Measurements from ENCODE around the gene PPP2R5A.

DNA sequence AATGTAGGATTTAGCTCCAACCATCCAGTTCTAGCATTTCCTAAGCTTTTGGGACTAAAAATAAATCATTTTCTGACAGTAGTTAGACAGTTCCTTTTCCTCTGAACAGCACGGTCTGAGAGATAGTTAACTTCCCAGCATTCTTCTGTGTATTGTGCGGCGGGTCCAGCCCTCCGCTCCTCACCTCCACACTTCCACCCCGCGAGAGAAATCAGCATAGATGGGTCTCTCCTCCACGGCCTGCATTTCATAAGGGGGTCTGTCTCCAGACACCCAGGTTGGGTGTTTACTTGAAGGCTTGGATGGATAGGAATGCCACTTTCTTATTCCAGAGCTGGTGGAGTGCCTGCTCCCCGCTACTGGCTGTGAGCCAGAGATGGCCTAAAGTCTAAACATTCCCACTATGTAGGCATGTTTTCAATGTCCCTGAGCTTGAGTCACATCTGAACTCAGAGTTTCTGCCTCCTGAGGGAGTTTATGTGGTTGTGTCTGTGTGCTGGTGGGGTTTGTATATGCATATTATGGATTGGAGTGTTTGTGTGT is 38.0 kb upstream of the PPP2R5A start:
- TF ChIP-seq, protein P1, sequence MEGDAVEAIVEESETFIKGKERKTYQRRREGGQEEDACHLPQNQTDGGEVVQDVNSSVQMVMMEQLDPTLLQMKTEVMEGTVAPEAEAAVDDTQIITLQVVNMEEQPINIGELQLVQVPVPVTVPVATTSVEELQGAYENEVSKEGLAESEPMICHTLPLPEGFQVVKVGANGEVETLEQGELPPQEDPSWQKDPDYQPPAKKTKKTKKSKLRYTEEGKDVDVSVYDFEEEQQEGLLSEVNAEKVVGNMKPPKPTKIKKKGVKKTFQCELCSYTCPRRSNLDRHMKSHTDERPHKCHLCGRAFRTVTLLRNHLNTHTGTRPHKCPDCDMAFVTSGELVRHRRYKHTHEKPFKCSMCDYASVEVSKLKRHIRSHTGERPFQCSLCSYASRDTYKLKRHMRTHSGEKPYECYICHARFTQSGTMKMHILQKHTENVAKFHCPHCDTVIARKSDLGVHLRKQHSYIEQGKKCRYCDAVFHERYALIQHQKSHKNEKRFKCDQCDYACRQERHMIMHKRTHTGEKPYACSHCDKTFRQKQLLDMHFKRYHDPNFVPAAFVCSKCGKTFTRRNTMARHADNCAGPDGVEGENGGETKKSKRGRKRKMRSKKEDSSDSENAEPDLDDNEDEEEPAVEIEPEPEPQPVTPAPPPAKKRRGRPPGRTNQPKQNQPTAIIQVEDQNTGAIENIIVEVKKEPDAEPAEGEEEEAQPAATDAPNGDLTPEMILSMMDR (IDR thresholded peaks at IDR 0.05; ENCODE audit: low read length): no peak
- TF ChIP-seq EZH2 (IDR thresholded peaks at IDR 0.05; ENCODE audit: borderline replicate concordance, low read length): no peak
